ENCODE measurements around the gene B4GALT6. TPM values are rescaled to one million over a fixed set of nuclear protein-coding genes. Genes with fewer than 3 reads are reported as not detected.

The B4GALT6 gene
- total and polyA plus RNA-seq, 2 of the 4 experiments (the other 2 are of a cell fraction), result 1.1 to 3.9 TPM

GRCh38 chr18:31716362-31716761 is 32.0 kb upstream of the B4GALT6 start:
- H2BK15ac ChIP-seq (ENCODE audit: low read depth, low read length), result no peak overlapping the region
- H3K36me3 ChIP-seq (ENCODE audit: control insufficient read depth, insufficient read depth, low read length), result no peaks in the 10 kb centered on the region
- H4K5ac ChIP-seq (ENCODE audit: low read depth, low read length), result no peak overlapping the region
- no peak overlapping the region for H3K56ac ChIP-seq (ENCODE audit: extremely low read depth, insufficient read depth, low read length)
- DNase-seq, result no peak
- H3K18ac ChIP-seq (ENCODE audit: low read depth, low read length), result no peak overlapping the region
- H3K4me2 ChIP-seq (ENCODE audit: low read depth, low read length), result no peak overlapping the region
- dilution Hi-C loops (cut with HindIII; ENCODE audit: low sequenced_read_pairs, unreplicated experiment) (no loop called here), intact Hi-C loops (cut with micrococcal nuclease) (no loop called here), in situ Hi-C loops (cut with MboI; ENCODE audit: low sequenced_read_pairs) (no loop called here)
- H3K14ac ChIP-seq (replicated peaks; ENCODE audit: low read depth, low read length), result no peak overlapping the region
- ChIA-PET POLR2A (ENCODE audit: unreplicated experiment) (no interaction called here), CTCF (interaction anchor here (0.5 kb wide), 1 partner anchor 311 kb away, joined by 5 read pairs; no protein-coding TSS in a partner anchor)
- H3K27ac ChIP-seq (ENCODE audit: insufficient read depth, low read length), result no peak overlapping the region
- no peak overlapping the region for H3K9ac ChIP-seq (ENCODE audit: low read depth, low read length)
- no peak overlapping the region for H3K4ac ChIP-seq (ENCODE audit: low read depth, low read length)
- no peak overlapping the region for H4K8ac ChIP-seq (ENCODE audit: low read depth in 2 of 2, low read length in 2 of 2)
- no peak overlapping the region for H4K91ac ChIP-seq (ENCODE audit: insufficient read depth, low read depth, low read length)
- no peaks in the 10 kb centered on the region for H3K27me3 ChIP-seq (ENCODE audit: control insufficient read depth, insufficient read depth, low read length)
- 0 out of 2 replicates have a peak, but pooled peaks cover 3% of the 10 kb centered on the region for H3K9me3 ChIP-seq (ENCODE audit: control insufficient read depth, insufficient read depth, low read length)
- H4K20me1 ChIP-seq (ENCODE audit: insufficient read depth, low read length), result no peaks in the 10 kb centered on the region
- H2AFZ ChIP-seq (replicated peaks; ENCODE audit: low read length, poor library complexity), result no peak overlapping the region
- no peak overlapping the region for H2AK5ac ChIP-seq (ENCODE audit: low read depth, low read length)
- WGBS, 2 experiments (ENCODE audit: extremely low coverage in 2 of 2, insufficient read length in 1 of 2), result no CpG with 5 or more reads among the region's 3 CpGs
- no peaks in the 10 kb centered on the region for H3K9me1 ChIP-seq (ENCODE audit: insufficient read depth, low read length)
- H3K79me1 ChIP-seq (ENCODE audit: low read depth in 1 of 2, low read length in 2 of 2), result no peaks in the 10 kb centered on the region
- no peak overlapping the region for H3K23ac ChIP-seq (ENCODE audit: low read depth, low read length)
- H3K4me1 ChIP-seq (ENCODE audit: control insufficient read depth, insufficient read depth, low read length), result no peaks in the 10 kb centered on the region
- TF ChIP-seq BHLHE40 (IDR thresholded peaks at IDR 0.05; ENCODE audit: low read depth, low read length) (no peak), MXI1 (IDR thresholded peaks at IDR 0.05; ENCODE audit: borderline replicate concordance, low read depth, low read length) (no peak), ELK1 (IDR thresholded peaks at IDR 0.05; ENCODE audit: borderline replicate concordance, low read depth, low read length) (no peak), USF2 (IDR thresholded peaks at IDR 0.05; ENCODE audit: low read depth, low read length) (no peak), FOS (IDR thresholded peaks at IDR 0.05; ENCODE audit: low read depth, low read length) (no peak), NFE2L2 (IDR thresholded peaks at IDR 0.05; ENCODE audit: low read depth, low read length) (no peak), CEBPB (IDR thresholded peaks at IDR 0.05; ENCODE audit: low read depth, low read length) (no peak), SMC3 (IDR thresholded peaks at IDR 0.05; ENCODE audit: low read depth, low read length) (no peak), RAD21 (IDR thresholded peaks at IDR 0.05; ENCODE audit: low read length) (no peak), RFX5 (IDR thresholded peaks at IDR 0.05; ENCODE audit: low read depth, low read length) (no peak), RCOR1 (IDR thresholded peaks at IDR 0.05; ENCODE audit: insufficient replicate concordance, low read length) (no peak), POLR2A (IDR thresholded peaks at IDR 0.05; ENCODE audit: low read depth, low read length) (no peak), CTCF (conservative IDR thresholded peaks at IDR 0.05; ENCODE audit: low read depth, low read length) (no peak), MAZ (IDR thresholded peaks at IDR 0.05; ENCODE audit: borderline replicate concordance, low read depth, low read length) (no peak), CHD1 (IDR thresholded peaks at IDR 0.05; ENCODE audit: low read depth, low read length) (no peak)
- BruUV-seq (replicated peaks), result no TSS peak
- H2BK120ac ChIP-seq (ENCODE audit: low read depth, low read length), result no peak overlapping the region
- no peak overlapping the region for H3K4me3 ChIP-seq (ENCODE audit: insufficient read depth, low read depth, low read length)
- no peak overlapping the region for H2BK20ac ChIP-seq (ENCODE audit: low read depth, low read length)
- ATAC-seq (ENCODE audit: low read depth), result no peak
- H2BK5ac ChIP-seq (ENCODE audit: low read depth, low read length, poor library complexity, severe bottlenecking), result no peak overlapping the region
- H2AK9ac ChIP-seq (replicated peaks; ENCODE audit: low read depth, low read length, poor library complexity), result no peak overlapping the region
